ENCODE measurements around the gene PLD6.

- TF ChIP-seq EZH2 (IDR thresholded peaks at IDR 0.05; ENCODE audit: borderline replicate concordance, low read depth, low read length, poor library complexity, severe bottlenecking) = no peak
- TF ChIP-seq CTCF (conservative IDR thresholded peaks at IDR 0.05; ENCODE audit: low read depth, low read length) = no peak
Observed at GRCh38 chr17:17181666-17182597, 24.2 kb downstream of the PLD6 start.
